Osteocyte (in vitro differentiated cells): ENCODE measurements around the gene RNF4. TPM values are rescaled to one million over a fixed set of nuclear protein-coding genes. Genes with fewer than 3 reads are reported as not detected.

Experiments used
- DNase-seq: peaks from one replicate; pipeline ENCODE4 v3.0.0; 2021; ENCODE audit warnings: mixed read lengths; ENCODE audit not compliant: unreplicated experiment; ENCODE audit errors: extremely low spot score
- H3K27ac Mint-ChIP-seq: one replicate; pipeline ENCODE4 v1.8.0; 2021; ENCODE audit warnings: mild to moderate bottlenecking, mixed read lengths; ENCODE audit not compliant: unreplicated experiment
- H3K27me3 Mint-ChIP-seq: one replicate; pipeline ENCODE4 v1.8.0; 2021; ENCODE audit warnings: mixed read lengths; ENCODE audit not compliant: unreplicated experiment
- H3K36me3 Mint-ChIP-seq: one replicate; pipeline ENCODE4 v1.8.0; 2021; ENCODE audit warnings: mixed read lengths; ENCODE audit not compliant: unreplicated experiment
- H3K4me1 Mint-ChIP-seq: one replicate; pipeline ENCODE4 v1.8.0; 2021; ENCODE audit warnings: mixed read lengths; ENCODE audit not compliant: unreplicated experiment
- H3K4me3 Mint-ChIP-seq: one replicate; pipeline ENCODE4 v1.8.0; 2021; ENCODE audit warnings: mild to moderate bottlenecking, moderate library complexity, mixed read lengths; ENCODE audit not compliant: unreplicated experiment
- H3K9me3 Mint-ChIP-seq: one replicate; pipeline ENCODE4 v1.8.0; 2021; ENCODE audit warnings: mixed read lengths; ENCODE audit not compliant: unreplicated experiment
- CTCF ChIP-seq: fragments of 200-600 bp; sonication (generic); IDR thresholded peaks from 2 replicates; pipeline ENCODE4 v1.5.0; 2021; ENCODE audit warnings: antibody characterized with exemption, mild to moderate bottlenecking, moderate library complexity
- total RNA-seq: library from RNA; stranded (reverse); gene quantifications from 2 replicates; pipeline ENCODE4 v1.2.1, GENCODE V29; 2021

RNF4 gene
- total RNA-seq, 1 donor from 2014 or later: 57.6 TPM

GRCh38 chr4:2438822-2439718, 29.8 kb upstream of the RNF4 start:
- Mint-ChIP-seq H3K9me3 (no peaks in the 10 kb centered on the region), H3K27me3 (no peaks in the 10 kb centered on the region), H3K4me1 (no peaks in the 10 kb centered on the region), H3K4me3 (no peak overlapping the region), H3K36me3 (no peaks in the 10 kb centered on the region), H3K27ac (no peak overlapping the region)
- no peak for DNase-seq
- no peak for TF ChIP-seq CTCF

- no peaks in the 10 kb centered on the region for H3K27me3 Mint-ChIP-seq
- DNase-seq: peak; percentile 83
- no peak overlapping the region for H3K27ac Mint-ChIP-seq
- H3K4me1 Mint-ChIP-seq: no peaks in the 10 kb centered on the region
- no peaks in the 10 kb centered on the region for H3K9me3 Mint-ChIP-seq
- TF ChIP-seq CTCF: peak; percentile 64
- no peaks in the 10 kb centered on the region for H3K36me3 Mint-ChIP-seq
- H3K4me3 Mint-ChIP-seq: no peak overlapping the region
Observed at GRCh38 chr4:2441393-2442174, 27.3 kb upstream of the RNF4 start.

- H3K27ac Mint-ChIP-seq: no peak overlapping the region
- no peaks in the 10 kb centered on the region for H3K9me3 Mint-ChIP-seq
- no peak overlapping the region for H3K4me3 Mint-ChIP-seq
Observed at GRCh38 chr4:2442175-2442993, 26.5 kb upstream of the RNF4 start.

GRCh38 chr4:2443061-2443730, 25.7 kb upstream of the RNF4 start:
- Mint-ChIP-seq H3K4me1 (no peaks in the 10 kb centered on the region), H3K27me3 (no peaks in the 10 kb centered on the region), H3K27ac (no peak overlapping the region), H3K36me3 (no peaks in the 10 kb centered on the region), H3K4me3 (no peak overlapping the region), H3K9me3 (no peaks in the 10 kb centered on the region)
- no peak for DNase-seq
- no peak for TF ChIP-seq CTCF

More at GRCh38 chr4:2442175-2442993, 26.5 kb upstream of the RNF4 start:
- H3K4me1 Mint-ChIP-seq: no peaks in the 10 kb centered on the region
- DNase-seq: peak; percentile 82
- no peaks in the 10 kb centered on the region for H3K36me3 Mint-ChIP-seq
- no peak for TF ChIP-seq CTCF
- no peaks in the 10 kb centered on the region for H3K27me3 Mint-ChIP-seq
